Measurements from ENCODE around the gene PRELID3B.
A peak's percentile ranks its signal among the peaks of the same experiment; 100 is the strongest.

- TF ChIP-seq GABPA (IDR thresholded peaks at IDR 0.05; ENCODE audit: low read depth, low read length) (no peak), GABPA (CRISPR knock-in tag; IDR thresholded peaks at IDR 0.05; ENCODE audit: low read depth) (0 out of 2 replicates have a peak, but pooled peaks have one; percentile 17), CTCF (CRISPR knock-in tag; IDR thresholded peaks at IDR 0.05) (peak; percentile 9; the same call in 1 of the 2 replicates), ZBTB7A (CRISPR knock-in tag; IDR thresholded peaks at IDR 0.05) (no peak), CC2D1A (CRISPR knock-in tag; IDR thresholded peaks at IDR 0.05) (no peak), POLR2AphosphoS5 (IDR thresholded peaks at IDR 0.05; ENCODE audit: low read depth, low read length) (no peak), JUNB (CRISPR knock-in tag; IDR thresholded peaks at IDR 0.05; ENCODE audit: borderline replicate concordance) (no peak)
These were observed 37.6 kb downstream of the PRELID3B start for GRCh38 chr20:59004763-59005522.

All from HepG2 (cell line).